Middle frontal gyrus (tissue), 1 donor: ENCODE measurements around the gene ADIRF.

ENCODE experiments used
- DNase-seq: peaks from one replicate; pipeline ENCODE4 v3.0.0-alpha.2; 2015; ENCODE audit warnings: low spot score; ENCODE audit errors: extremely low spot score

Gene ADIRF

GRCh38 chr10:86960003-86960862, 8.0 kb upstream of the ADIRF start:
- DNase-seq = no peak

GRCh38 chr10:86960863-86961434, 7.3 kb upstream of the ADIRF start:
- DNase-seq = no peak

GRCh38 chr10:86961481-86962091, 6.7 kb upstream of the ADIRF start:
- no peak for DNase-seq

GRCh38 chr10:86962136-86962980, 5.9 kb upstream of the ADIRF start:
- DNase-seq = no peak

- DNase-seq = no peak
These were observed 5.3 kb upstream of the ADIRF start for GRCh38 chr10:86962981-86963310.

DNA sequence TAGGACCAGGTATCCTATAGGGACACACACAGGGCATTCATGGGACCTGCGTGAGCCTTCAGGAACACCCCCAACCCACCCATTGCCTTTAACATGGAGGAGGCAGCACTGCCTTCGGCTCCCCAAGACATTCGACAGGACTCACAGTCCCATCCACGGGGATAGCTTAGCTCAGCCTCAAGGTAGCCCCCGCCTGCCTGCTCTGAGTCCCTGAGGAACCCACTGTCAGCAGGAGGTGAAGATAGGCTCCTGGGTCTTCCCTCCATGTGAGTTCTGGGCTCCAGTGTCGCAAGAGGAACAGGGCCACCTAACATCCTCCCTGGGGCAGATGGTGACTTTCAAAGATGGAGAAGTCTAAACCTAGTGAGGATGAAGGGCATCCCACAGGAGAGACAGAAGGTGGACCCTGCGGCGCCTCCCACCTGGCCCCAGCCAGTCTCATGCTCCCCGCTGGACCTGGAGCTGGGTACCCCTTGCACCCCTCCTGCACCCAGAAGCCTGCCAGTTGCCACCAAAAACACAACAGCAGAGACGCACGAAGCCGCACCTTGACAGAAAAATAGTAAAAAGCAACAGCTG, 4.9 kb upstream of the ADIRF start:
- no peak for DNase-seq

DNA sequence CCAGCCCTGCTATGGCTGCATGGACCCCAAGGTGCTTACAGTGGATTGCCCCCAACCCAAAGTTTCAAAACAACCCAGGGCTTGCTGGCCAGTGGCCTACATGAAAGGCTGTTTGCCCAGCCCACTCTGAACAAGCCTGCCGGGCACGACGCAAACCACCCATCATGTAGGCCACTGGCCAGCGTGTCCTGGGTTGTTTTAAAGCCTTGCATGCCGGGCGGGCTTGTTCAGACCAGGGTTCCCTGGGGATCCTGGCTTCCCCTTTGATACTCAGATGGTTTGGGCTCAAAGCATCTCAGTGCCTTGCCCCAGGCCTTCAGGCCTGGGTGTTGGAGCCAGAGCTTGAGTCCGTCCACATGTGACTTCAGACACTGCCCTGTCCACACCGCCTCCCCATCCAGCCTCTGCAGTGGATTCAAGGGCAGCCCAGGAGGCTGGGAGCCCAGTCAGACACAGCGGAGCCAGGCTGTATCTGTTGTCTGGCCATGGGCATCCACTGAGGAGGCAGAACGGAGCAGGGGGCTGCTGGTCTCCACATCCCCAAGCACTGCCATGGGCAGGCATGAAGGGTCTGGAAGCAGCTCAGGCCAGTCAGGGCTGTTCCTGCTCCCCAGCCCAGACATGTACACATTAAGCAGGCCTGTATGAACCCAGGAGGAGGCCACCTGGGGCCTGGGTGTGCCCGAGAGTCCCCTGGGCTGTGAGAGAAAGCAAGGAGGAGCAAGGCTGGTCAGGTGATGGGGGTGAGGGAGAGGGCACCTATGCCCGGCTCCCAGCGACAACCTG, 4.0 kb upstream of the ADIRF start:
- DNase-seq = no peak

GRCh38 chr10:86964847-86965190, 3.5 kb upstream of the ADIRF start:
- DNase-seq = no peak

GRCh38 chr10:86965986-86966654, 2.2 kb upstream of the ADIRF start:
- DNase-seq = no peak

- DNase-seq = no peak
These were observed 771 bp upstream of the ADIRF start for GRCh38 chr10:86967481-86967941.

GRCh38 chr10:86968994-86969355, 693 bp downstream of the ADIRF start:
- no peak for DNase-seq

DNA sequence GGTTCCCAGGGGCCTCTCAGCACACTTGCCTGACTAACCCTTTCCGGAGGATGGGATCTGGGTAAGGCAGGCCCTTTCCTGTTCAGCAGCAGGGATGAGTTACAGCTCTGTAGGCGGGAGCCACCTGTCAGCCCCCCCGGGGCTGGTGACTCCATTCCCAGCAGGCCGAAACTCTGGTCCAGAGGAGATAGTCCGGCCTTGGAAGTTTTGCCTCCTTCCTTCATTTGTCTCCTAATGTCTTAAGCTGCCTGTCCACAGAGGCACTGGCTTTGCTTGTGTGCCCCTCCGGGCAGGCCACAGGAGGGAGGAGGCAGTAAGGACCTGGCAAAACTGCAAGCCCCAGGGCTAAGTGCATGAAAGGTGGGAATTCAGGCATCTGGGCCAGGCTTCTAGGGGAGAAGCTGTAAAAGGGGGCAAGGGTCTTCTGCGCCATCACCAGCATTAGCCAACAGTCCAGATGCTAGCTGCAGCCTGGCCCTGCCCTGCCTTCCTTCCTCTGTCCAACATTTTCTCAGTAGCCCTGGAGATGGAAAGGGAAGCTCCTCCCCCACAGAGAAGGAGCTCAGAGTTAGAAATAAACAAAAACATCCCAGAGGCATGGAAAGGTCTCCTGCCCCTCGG, 1.2 kb downstream of the ADIRF start:
- no peak for DNase-seq

DNA sequence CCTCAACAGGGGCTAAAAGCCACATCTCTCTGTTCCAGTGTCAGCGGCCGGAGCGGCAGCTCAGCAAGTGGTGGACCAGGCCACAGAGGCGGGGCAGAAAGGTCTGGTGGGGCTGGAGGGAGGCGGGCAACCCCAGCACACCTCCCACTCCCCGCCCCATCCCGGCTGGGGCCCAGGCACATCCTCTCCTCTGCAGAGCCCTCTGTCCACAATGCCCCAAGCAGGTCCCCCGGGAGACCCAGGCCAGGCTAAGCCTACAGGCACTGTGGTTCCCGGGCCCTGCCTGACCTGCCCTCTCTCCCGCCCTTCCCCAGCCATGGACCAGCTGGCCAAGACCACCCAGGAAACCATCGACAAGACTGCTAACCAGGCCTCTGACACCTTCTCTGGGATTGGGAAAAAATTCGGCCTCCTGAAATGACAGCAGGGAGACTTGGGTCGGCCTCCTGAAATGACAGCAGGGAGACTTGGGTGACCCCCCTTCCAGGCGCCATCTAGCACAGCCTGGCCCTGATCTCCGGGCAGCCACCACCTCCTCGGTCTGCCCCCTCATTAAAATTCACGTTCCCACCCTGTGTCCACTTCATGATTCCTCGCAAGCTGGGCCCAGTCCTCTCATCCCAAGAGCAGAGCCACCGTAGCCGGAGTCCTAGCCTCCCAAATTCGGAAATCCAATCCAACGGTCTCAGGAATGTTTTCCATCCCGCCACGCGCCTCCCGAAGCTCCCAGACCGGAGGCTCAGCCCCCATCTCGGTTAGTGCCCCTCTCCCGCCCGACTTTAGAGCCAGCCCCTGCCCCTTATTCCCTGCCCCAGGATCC, 2.1 kb downstream of the ADIRF start:
- DNase-seq = no peak

DNA sequence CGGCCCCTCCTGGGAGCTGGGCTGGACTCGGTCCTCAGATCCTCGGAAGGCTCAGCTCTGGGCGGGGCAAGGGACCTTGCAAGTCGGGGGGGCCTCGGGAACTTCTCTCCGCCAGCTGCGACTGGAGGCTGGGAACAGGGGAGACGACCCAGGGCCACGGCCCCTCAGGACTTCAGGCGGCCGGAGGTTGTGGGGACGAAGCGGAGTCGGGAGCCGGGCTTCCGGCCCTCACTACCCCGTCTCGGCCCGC, 2.6 kb downstream of the ADIRF start:
- DNase-seq = no peak

DNA sequence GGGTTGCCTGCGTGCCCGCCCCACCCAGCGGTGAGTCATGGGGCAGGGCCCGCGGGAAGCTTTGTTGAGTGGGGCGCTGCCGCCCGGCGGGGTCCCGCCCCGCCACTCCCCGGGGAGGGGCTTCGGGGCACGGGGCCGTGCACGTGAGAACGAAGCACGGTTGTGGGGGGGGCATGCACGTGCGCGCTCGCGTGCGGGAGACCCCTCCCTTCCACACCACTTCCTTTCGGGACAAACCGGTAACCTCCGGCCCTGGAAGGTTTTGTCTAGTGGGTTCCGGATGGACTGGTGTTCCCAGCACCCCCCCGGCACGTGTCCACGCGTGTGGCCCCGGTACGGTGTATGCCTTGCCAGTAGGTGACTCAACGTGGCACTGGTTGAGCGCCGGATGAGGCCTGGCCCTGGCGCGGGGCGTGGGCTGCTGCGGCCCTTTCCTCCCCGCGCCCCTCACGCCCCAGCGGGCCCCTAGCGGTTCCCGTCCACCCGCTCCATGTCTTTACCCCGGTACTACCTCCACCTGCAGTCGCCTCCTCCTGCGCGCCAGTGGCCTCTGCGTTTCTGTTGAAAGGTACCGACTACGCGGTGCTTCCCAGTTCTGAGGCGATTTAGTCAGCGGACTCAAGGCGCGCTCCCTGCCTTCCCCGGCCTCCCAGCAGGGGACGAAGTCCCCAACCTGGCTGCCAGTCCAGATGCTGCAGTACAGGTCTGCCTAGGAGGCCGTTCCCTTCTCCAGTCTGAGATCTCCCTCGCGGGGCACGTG, 3.1 kb downstream of the ADIRF start:
- DNase-seq = no peak

GRCh38 chr10:86972613-86973380, 4.5 kb downstream of the ADIRF start:
- DNase-seq = no peak

GRCh38 chr10:86974484-86974883, 6.2 kb downstream of the ADIRF start:
- DNase-seq = no peak
